ENCODE measurements around the gene KRTAP4-9.

GRCh38 chr17:41111151-41111885, 6.1 kb downstream of the KRTAP4-9 start:
- TF ChIP-seq CTCF (conservative IDR thresholded peaks at IDR 0.05; ENCODE audit: low read depth, low read length) (no peak), EZH2 (IDR thresholded peaks at IDR 0.05; ENCODE audit: borderline replicate concordance, low read depth, low read length, poor library complexity, severe bottlenecking) (no peak)

Data from A673 (cell line).